ENCODE results near the gene MISFA.

DNA sequence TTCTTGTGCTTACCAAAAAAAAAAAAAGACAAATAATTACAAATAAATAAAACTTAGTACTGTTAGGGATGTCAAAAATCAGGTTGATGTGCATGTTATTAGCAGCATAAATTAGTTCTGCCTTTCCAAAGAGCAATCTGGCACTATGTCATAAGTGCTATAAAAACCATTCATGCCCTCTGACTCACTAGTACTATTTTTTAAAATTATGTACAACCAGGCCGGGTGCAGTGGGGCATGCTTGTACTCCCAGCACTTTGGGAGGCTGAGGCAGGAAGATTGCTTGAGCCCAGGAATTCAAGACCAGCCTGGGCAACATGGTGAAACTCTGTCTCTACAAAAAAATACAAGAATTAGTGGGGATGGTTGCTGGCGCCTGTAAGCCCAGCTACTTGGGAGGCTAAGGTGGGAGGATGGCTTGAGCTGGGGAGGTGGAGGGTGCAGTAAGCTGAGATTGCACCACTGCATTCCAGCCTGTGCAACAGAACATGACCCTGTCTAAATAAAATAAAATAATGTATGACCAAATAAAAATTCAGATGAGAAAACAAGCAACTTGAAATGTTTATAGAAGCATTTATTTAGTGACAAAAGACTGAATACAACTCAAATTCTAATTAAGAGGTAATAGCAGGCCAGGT lies 36.4 kb upstream of the MISFA start:
- TF ChIP-seq EP300 (IDR thresholded peaks at IDR 0.05) (no peak), POLR2A (IDR thresholded peaks at IDR 0.05) (no peak), CTCF (IDR thresholded peaks at IDR 0.05) (no peak), POLR2AphosphoS5 (IDR thresholded peaks at IDR 0.05) (no peak)

All from sigmoid colon (tissue), 4 donors.